Measurements from ENCODE around the gene FBXL16. TPM values are rescaled to one million over a fixed set of nuclear protein-coding genes. Genes with fewer than 3 reads are reported as not detected.
A peak's percentile ranks its signal among the peaks of the same experiment; 100 is the strongest.

The FBXL16 gene
- total RNA-seq, 1 experiment from 2014 or later, result 22.2 TPM

DNA sequence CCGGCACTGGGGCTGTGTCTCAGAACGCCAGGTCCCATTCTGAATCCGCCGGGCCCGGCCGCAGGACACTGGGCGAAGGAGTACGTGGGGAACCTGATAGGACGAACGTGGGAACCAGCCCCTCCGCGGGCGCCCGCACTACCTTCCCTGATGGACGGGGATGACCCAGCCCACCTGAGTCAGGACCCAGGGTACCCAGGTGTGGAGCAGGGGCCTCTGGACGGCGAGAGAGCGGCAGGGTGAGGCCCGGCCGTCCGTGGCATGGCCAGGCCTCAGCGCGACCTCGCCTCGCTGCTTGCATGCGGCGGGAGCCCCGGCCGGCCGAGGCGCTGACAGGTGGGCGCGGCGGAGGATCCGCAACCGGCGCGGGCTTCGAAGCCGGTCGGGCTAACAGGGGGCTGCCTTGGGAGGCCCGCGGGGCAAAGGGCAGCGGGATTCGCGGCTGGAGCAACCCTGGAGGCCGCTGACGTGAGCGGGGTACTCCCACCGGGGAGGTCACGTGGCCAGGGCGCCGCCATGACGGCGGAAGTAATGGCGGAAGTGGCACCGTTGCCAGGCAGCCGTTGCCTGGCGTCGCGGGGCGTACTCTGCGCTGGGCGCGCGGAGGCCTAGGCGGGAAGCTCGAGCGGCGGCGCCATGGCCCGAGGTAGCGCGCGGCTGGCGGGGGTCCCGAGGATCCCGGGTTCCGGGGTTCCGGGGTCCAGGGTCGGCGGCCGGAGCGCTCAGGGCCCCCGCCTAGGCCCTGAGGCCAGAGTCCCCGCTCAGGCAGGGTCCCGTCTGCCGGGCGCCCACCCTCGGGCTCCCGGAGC, 56.6 kb downstream of the FBXL16 start, which contains the start of gene WDR90:
WDR90 (plus strand) TSS at position 585 of the 809 bp plus-strand sequence; CDS start at position 637, 52 bp downstream.
- Histone ChIP-seq H3K4me2 (peak within 1 kb of the TSS; percentile 92), H3K9me3 (ENCODE audit: insufficient read depth, low read depth) (no peaks in the 10 kb centered on the region), H3K9me2 (ENCODE audit: insufficient read depth) (no peaks in the 10 kb centered on the region), H3K4me3 (peak within 1 kb of the TSS; percentile 85), H3K4me1 (replicated peaks; ENCODE audit: insufficient read depth) (peaks cover 54% of the 10 kb centered on the region), H4K20me1 (ENCODE audit: insufficient read depth) (peaks cover 17% of the 10 kb centered on the region; the same call in 1 of the 2 replicates), H3K79me2 (ENCODE audit: low read depth) (peaks cover 55% of the 10 kb centered on the region), H3K36me3 (ENCODE audit: low read depth) (no peaks in the 10 kb centered on the region), H3F3A (ENCODE audit: insufficient read depth, low read depth) (peaks cover 33% of the 10 kb centered on the region), H3K27ac (peak within 1 kb of the TSS; percentile 82), H3K27me3 (ENCODE audit: insufficient read depth, low read depth) (no peaks in the 10 kb centered on the region), H2AFZ (peak within 1 kb of the TSS; percentile 90)
- CTCF ChIA-PET, result interaction anchor here (0.6 kb wide), 1 partner anchor 262 kb away, joined by 4 read pairs; no protein-coding TSS in a partner anchor
- peak; percentile 84 to 95 for DNase-seq
- intact Hi-C loops (cut with micrococcal nuclease; ENCODE audit: unreplicated experiment), result loop anchor here (1.0 to 10.0 kb wide), 3 partner anchors 56 to 264 kb away; partner anchors contain the start of genes CAPN15 and PGAP6
- TF ChIP-seq, protein P1, sequence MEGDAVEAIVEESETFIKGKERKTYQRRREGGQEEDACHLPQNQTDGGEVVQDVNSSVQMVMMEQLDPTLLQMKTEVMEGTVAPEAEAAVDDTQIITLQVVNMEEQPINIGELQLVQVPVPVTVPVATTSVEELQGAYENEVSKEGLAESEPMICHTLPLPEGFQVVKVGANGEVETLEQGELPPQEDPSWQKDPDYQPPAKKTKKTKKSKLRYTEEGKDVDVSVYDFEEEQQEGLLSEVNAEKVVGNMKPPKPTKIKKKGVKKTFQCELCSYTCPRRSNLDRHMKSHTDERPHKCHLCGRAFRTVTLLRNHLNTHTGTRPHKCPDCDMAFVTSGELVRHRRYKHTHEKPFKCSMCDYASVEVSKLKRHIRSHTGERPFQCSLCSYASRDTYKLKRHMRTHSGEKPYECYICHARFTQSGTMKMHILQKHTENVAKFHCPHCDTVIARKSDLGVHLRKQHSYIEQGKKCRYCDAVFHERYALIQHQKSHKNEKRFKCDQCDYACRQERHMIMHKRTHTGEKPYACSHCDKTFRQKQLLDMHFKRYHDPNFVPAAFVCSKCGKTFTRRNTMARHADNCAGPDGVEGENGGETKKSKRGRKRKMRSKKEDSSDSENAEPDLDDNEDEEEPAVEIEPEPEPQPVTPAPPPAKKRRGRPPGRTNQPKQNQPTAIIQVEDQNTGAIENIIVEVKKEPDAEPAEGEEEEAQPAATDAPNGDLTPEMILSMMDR (conservative IDR thresholded peaks at IDR 0.05), result no peak
- no peak for TF ChIP-seq EZH2 (IDR thresholded peaks at IDR 0.05; ENCODE audit: low read depth)
- BruUV-seq (replicated peaks), result no TSS peak
- POLR2A ChIA-PET (ENCODE audit: unreplicated experiment), result interaction anchor here (0.7 to 1.0 kb wide), 3 partner anchors 30 to 79 kb away, joined by 3 to 5 read pairs (median 4); partner anchors contain the start of gene STUB1

DNA sequence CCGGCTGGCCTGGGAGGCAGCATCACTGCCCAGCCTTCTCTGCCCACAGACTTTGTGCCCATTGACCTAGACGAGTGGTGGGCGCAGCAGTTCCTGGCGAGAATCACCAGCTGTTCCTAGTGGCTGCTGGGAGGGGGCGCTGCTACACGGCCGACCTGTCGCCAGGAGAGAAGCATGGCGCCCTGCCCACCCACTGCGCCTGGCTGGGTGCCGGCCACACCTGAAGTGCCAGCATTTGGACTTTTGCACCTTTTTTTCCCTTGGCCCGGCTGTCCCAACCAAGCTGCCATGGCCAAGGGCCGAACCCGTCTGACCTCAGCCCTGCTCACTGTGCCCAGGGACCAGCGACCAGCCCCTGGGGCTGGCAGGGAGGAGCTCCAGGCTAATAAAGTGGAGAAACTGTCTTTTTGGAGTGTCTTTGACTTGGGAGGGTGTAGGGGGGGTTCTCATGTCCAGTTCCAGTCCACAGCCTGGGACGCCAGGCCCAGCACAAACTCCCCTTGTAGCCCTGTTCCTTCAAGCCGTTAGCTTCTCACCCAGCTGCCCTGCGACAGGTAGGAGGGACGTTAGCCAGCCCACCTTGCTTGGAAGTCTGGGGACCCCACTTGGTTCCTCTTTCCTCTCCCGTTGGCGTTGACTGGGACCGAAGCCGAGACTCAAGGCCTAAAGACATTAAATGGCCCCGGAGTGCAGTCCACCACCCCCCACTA, 57.4 kb downstream of the FBXL16 start:
- peak overlapping the region; percentile 90; the same call in 1 of the 2 replicates for H2AFZ ChIP-seq

More for the DNA sequence above, 57.4 kb downstream of the FBXL16 start:
- TSS peak; percentile 72 for BruUV-seq (replicated peaks)
- Histone ChIP-seq H3K9me2 (ENCODE audit: insufficient read depth) (no peaks in the 10 kb centered on the region), H3K36me3 (ENCODE audit: low read depth) (no peaks in the 10 kb centered on the region), H3K9me3 (ENCODE audit: insufficient read depth, low read depth) (no peaks in the 10 kb centered on the region), H3K27ac (peak overlapping the region; percentile 82), H3K79me2 (ENCODE audit: low read depth) (peaks cover 62% of the 10 kb centered on the region), H3K4me3 (peak overlapping the region; percentile 85), H3K27me3 (ENCODE audit: insufficient read depth, low read depth) (no peaks in the 10 kb centered on the region), H3K4me1 (replicated peaks; ENCODE audit: insufficient read depth) (peaks cover 60% of the 10 kb centered on the region), H3F3A (ENCODE audit: insufficient read depth, low read depth) (peaks cover 33% of the 10 kb centered on the region), H3K4me2 (peak overlapping the region; percentile 92), H4K20me1 (ENCODE audit: insufficient read depth) (peaks cover 17% of the 10 kb centered on the region; the same call in 1 of the 2 replicates)
- ChIA-PET POLR2A (ENCODE audit: unreplicated experiment) (interaction anchor here (0.6 to 1.0 kb wide), 2 partner anchors 12 to 32 kb away, joined by 3 to 5 read pairs; partner anchors contain the start of gene STUB1), CTCF (interaction anchor here (0.6 kb wide), 2 partner anchors 261 to 266 kb away, joined by 4 to 7 read pairs; no protein-coding TSS in a partner anchor)
- no peak for TF ChIP-seq EZH2 (IDR thresholded peaks at IDR 0.05; ENCODE audit: low read depth)
- TF ChIP-seq, protein P1 (conservative IDR thresholded peaks at IDR 0.05), result peak; percentile 73
- intact Hi-C loops (cut with micrococcal nuclease; ENCODE audit: unreplicated experiment), result loop anchor here (2.0 to 10.0 kb wide), 2 partner anchors 121 to 263 kb away; partner anchors contain the start of genes CAPN15 and PGAP6
- DNase-seq, result peak in 1 of 2 experiments; percentile 67

All from PC-9 (cell line).